Renal pelvis (tissue), 4 donors: ENCODE results near the gene DNAH7. TPM values are rescaled to one million over a fixed set of nuclear protein-coding genes. Genes with fewer than 3 reads are reported as not detected.
"Not testable (repeated sequence)": the region's sequence is repeated elsewhere in the genome, so short reads cannot be mapped to it uniquely, and the experiment has no call there.

Source experiments
- DNase-seq: peaks from one replicate; pipeline ENCODE4 v3.0.0-alpha.2; 2013
- polyA plus RNA-seq, 3 donors: library from polyadenylated mRNA; unstranded; fragments of 120-200 nt; gene quantifications; one replicate each; pipeline ENCODE4 v1.2.1, GENCODE V29; 2013; ENCODE audit not compliant: insufficient read length in 3 of 3

Gene DNAH7
- polyA plus RNA-seq, 3 donors: 6.1 to 14.0 (median 7.4) TPM

- peak; percentile 7 for DNase-seq
Measured at GRCh38 chr2:195984923-195985726, 83.5 kb downstream of the DNAH7 start.

- DNase-seq: no peak
Measured at GRCh38 chr2:195967336-195967735, 101.3 kb downstream of the DNAH7 start.

DNA sequence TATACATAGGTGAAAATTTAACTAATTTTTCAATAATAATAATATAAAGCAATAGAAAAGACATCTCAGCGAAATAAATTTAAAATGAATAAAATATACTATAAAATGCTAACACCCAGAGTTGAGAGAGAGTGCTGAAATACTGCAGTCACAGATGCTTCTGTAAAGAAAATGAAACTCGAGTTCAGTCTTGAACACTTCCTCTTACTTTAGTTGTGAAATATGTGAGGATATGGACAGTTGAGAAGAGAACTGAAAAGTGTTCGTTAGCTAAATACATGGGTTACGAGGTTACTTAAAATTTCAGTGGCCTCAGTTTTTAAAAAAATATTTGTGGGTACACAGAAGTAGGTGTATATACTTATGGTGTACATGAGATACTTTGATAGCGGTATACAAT, 106.8 kb downstream of the DNAH7 start:
- DNase-seq: no peak

GRCh38 chr2:195959341-195959740, 109.3 kb downstream of the DNAH7 start:
- no peak for DNase-seq

DNA sequence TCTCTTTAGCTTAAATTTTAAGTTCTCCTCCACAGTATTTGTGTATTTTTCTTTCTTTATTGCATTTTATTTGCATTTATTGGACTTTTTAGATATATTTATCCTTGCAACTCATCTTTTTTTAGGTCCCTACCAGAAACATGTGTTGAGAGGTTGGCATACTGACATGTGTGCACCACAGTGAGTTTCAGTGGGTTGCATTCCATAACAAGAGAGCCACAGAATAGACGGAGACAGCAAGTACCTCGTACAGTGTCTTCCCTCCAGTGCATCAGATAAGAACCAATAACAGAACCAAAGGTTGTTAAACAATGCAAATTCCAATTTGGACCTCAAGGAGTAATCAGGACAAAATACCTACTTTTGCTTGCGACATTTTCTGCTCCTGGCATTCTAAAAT, 111.9 kb downstream of the DNAH7 start:
- DNase-seq: no peak

- no peak for DNase-seq
Measured at GRCh38 chr2:195945056-195945455, 123.6 kb downstream of the DNAH7 start.

DNA sequence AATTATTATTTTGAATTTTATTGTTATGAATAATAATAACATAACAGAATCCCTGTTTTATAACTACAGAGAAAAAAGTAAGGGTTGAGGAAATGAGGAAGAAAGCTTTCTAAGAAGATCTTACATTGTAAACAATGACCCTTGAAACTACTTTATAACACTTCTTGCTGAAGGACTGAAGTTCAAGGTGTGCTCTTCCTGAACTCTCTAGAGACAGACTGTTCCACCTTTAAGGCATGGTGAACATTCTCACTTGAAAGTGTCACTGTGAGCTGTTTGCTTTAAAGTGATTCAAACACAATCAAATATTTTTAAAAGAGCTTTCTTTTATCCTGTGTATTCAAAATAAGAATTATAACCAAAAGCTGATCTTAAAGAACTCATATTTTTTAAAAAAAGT, 131.5 kb downstream of the DNAH7 start:
- DNase-seq: no peak

DNA sequence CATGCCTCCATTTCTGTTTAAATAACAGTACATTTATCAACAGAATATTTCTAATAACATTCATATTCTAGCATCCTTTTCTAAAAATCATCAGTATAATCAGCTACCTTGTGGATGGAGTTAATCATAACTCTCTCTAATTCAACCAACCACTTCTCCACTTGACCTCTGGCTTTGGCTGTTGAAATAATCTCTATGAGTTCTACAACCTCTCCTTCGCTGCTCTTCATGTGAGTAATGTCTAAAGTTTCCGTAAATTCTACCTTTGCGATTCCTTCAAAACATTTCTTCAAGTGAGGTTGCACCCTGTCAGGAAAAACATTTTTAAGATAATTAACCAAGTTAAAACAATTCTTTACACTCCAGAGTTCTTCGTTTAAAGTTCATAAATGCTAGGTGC, 134.2 kb downstream of the DNAH7 start:
- no peak for DNase-seq

DNA sequence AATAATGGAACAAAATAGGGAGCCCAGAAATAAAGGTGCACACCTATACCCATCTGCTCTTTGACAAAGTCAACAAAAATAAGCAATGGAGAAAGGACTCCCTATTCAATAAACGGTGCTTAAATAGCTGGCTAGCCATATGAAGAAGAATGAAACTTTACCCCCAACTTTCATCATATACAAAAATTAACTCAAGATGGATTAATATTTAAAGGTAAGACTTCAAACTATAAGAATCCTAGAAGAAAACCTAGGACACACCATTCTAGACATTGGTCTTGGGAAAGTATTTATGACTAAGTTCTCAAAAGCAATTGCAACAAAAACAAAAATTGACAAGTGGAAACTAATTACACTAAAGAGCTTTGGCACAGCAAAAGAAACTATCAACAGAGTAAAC, 139.1 kb downstream of the DNAH7 start:
- DNase-seq: no peak

DNA sequence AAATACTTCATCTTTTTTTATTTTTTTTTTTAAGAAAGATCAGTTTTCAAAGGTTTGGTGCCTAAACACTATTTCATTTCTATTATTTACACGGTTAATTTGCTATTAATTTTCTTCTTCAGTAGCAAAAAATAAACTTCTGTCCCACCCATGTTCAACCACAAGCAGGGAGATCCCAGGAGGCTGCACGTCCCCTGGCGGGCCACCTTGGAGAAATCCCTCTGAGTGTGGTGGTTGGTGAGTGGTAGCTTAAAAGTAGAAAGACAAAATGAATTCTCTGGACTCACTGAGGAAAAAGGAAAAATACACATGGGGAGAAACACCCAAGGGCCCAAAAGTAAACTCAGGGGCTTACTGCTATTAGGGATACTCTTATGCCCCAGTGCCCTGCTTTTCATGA, 143.5 kb downstream of the DNAH7 start:
- no peak for DNase-seq

DNA sequence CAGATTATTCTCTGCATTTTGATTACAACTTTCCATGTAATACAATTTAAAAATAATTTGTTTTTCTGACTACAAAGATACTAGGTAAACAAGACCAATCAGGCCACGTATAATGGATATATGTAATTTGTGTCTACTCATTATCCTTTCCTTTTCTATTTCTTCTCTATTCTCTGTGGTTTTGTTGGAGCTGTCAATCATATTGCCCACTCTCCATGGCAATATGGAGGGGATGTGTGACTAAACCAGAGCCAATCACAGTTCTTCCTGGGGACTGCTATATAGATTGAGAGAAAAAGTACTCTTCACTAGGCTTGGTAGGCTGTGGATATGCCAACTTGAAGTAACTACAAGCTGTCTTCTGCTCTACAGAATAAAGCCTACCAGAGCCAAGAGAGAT, 144.7 kb downstream of the DNAH7 start:
- no peak for DNase-seq

DNA sequence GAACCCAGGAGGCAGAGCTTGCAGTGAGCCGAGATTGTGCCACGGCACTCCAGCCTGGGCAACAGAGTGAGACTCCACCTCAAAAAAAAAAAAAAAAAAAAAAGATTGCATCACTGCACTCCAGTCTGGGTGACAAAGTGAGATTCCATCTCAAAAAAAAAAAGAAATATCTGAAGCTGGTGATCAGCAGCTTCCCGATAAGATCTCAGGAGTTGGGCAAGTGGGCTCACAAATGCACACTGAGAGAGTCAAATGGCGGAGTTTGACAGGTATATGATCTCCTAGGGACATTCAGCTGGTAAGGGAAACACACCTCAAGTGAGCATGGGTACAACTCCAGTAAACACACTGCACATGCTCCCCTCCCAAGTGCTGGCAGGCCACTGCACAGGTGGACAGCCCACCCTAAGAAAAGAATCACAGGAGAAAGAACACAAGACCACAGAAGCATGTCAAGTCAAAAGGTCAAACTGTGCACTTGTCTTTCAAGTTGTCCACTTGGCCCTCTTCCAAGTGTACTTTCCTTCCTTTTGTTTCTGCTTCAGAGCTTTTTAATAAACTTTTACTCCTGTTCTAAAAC, 151.5 kb downstream of the DNAH7 start:
- not testable (repeated sequence) for DNase-seq

DNA sequence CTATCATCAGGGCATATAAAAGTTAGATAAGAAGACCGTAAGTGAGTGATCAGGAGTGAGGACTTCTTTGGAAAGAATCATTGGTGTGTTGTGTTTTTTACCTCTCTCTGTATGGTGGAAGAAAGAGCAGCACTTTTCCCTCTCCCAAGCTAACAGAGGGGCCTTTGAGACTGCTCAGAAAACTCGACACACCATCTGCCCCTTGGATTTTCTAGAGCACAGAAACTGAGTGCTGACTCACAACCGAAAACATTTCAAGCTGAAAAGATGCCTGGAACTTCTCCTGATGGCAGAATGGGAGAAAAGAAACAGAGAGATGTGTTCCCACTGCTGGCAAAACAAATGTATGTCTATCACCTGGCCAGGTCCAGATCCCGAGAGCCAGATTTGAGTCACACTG, 156.6 kb downstream of the DNAH7 start:
- DNase-seq: no peak

DNA sequence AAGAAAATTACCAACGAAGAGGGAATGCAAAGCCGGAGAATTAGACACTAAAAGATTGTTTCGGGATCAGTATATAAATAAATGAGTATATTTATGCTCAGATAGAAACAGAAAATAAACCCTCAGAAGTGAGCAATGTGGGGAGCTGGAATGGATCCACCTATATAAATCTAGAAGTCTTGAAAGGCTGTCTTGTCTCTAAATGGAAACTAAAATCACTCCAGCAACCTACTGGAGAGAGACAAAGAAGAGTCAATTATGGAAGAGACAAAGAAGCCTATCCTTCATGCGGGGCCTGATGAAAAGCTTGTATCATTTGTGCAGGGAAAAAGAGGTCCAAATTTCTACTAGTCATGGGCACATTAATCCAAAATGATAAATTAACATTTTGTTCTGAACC, 158.1 kb downstream of the DNAH7 start:
- DNase-seq: no peak

DNA sequence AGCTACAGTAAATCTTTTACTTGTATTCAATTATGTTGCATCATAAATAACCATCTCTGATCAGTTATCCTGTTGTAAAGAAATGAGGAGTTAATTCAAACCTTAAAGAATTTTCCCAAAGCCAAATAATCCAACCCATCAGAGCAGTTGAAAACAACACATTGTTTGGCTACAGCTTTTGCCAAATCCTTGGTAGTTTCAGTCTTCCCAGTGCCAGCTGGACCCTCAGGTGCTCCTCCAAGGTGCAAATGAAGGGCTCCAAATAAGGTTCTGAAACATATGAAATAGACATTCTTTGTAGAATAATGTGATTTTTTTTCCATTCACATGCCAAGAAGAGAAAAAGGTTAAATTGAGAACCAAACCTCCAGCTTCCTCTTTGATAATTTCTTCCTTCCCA, 158.7 kb downstream of the DNAH7 start:
- DNase-seq: no peak

DNA sequence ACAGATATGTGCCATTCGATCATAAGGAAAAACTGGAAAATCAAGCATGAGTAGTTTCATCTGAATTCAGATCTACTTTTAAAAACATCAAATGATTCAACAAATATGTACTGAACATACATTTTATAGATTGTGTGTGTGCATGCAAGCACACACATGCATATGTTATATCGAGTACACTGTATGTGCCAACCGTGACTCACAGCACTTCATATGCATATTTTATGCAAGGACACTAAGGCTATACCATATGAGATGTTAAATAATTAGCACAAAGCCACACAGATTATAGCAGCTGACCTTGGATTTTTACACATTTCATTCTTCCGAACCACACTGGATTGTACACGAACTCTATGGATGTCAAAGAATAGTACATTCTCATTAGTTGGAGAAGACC, 161.2 kb downstream of the DNAH7 start:
- no peak for DNase-seq

GRCh38 chr2:195903956-195904355, 164.7 kb downstream of the DNAH7 start:
- DNase-seq: no peak

GRCh38 chr2:195902857-195903256, 165.8 kb downstream of the DNAH7 start:
- DNase-seq: no peak

- DNase-seq: no peak
Measured at GRCh38 chr2:195899226-195899625, 169.4 kb downstream of the DNAH7 start.

GRCh38 chr2:195898505-195899191, 170.0 kb downstream of the DNAH7 start:
- DNase-seq: peak; percentile 72

- DNase-seq: no peak
Measured at GRCh38 chr2:195891081-195891480, 177.6 kb downstream of the DNAH7 start.

- DNase-seq: no peak
Measured at GRCh38 chr2:195879153-195879552, 189.5 kb downstream of the DNAH7 start.

DNA sequence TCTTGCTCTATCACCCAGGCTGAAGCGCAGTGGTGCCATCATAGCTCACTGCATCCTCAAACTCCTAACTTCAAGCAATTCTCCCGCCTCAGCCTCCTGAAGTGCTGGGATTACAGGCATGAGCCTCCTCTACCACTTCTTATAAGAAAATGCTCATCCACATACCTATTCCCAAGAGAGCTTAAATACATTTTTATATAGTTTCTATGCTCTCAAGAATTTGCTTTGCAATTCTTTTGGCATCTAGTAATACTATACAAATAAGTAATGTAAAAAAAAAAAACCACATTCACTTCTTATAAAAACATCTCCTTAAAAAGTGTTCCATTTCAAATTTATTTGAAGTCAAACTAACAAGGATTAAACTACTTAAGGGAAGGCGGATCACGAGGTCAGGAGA, 197.3 kb downstream of the DNAH7 start:
- DNase-seq: no peak
